Mucosa of stomach (tissue), 1 donor: ENCODE data around the gene ARHGAP44.

Experiments
- H3K27me3 ChIP-seq: one replicate; pipeline ENCODE4 v1.7.0; 2013; ENCODE audit warnings: mild to moderate bottlenecking, low read length; ENCODE audit not compliant: control insufficient read depth, insufficient read depth
- H3K36me3 ChIP-seq: one replicate; pipeline ENCODE4 v1.7.0; 2013; ENCODE audit warnings: low read length; ENCODE audit not compliant: control insufficient read depth, insufficient read depth
- H3K4me1 ChIP-seq: one replicate; pipeline ENCODE4 v1.7.0; 2013; ENCODE audit warnings: mild to moderate bottlenecking, low read length; ENCODE audit not compliant: control insufficient read depth, insufficient read depth
- H3K4me3 ChIP-seq: one replicate; pipeline ENCODE4 v1.7.0; 2013; ENCODE audit warnings: low read length
- H3K9ac ChIP-seq: one replicate; pipeline ENCODE4 v1.7.0; 2013; ENCODE audit warnings: mild to moderate bottlenecking, low read length, moderate library complexity
- H3K9me3 ChIP-seq: one replicate; pipeline ENCODE4 v1.7.0; 2013; ENCODE audit warnings: mild to moderate bottlenecking, low read length, moderate library complexity; ENCODE audit not compliant: control insufficient read depth
- donor health status: Pancreatic carcinoma.

The ARHGAP44 gene

GRCh38 chr17:12773153-12773552, 16.1 kb upstream of the ARHGAP44 start:
- no peaks in the 10 kb centered on the region for H3K9me3 ChIP-seq
- no peaks in the 10 kb centered on the region for H3K27me3 ChIP-seq
- H3K36me3 ChIP-seq, result no peaks in the 10 kb centered on the region
- H3K4me1 ChIP-seq, result no peaks in the 10 kb centered on the region
- H3K4me3 ChIP-seq, result no peak overlapping the region
- no peak overlapping the region for H3K9ac ChIP-seq

- Histone ChIP-seq H3K4me1 (peaks cover 11% of the 10 kb centered on the region), H3K4me3 (no peak overlapping the region), H3K9me3 (no peaks in the 10 kb centered on the region), H3K36me3 (no peaks in the 10 kb centered on the region), H3K27me3 (no peaks in the 10 kb centered on the region), H3K9ac (no peak overlapping the region)
These were observed 220 bp upstream of the ARHGAP44 start for GRCh38 chr17:12789075-12789480.

GRCh38 chr17:12790249-12791106, 1.2 kb downstream of the ARHGAP44 start:
- peaks cover 11% of the 10 kb centered on the region for H3K4me1 ChIP-seq
- no peaks in the 10 kb centered on the region for H3K36me3 ChIP-seq
- H3K4me3 ChIP-seq, result peak overlapping the region; percentile 45
- peak overlapping the region; percentile 63 for H3K9ac ChIP-seq
- H3K27me3 ChIP-seq, result no peaks in the 10 kb centered on the region
- no peaks in the 10 kb centered on the region for H3K9me3 ChIP-seq

DNA sequence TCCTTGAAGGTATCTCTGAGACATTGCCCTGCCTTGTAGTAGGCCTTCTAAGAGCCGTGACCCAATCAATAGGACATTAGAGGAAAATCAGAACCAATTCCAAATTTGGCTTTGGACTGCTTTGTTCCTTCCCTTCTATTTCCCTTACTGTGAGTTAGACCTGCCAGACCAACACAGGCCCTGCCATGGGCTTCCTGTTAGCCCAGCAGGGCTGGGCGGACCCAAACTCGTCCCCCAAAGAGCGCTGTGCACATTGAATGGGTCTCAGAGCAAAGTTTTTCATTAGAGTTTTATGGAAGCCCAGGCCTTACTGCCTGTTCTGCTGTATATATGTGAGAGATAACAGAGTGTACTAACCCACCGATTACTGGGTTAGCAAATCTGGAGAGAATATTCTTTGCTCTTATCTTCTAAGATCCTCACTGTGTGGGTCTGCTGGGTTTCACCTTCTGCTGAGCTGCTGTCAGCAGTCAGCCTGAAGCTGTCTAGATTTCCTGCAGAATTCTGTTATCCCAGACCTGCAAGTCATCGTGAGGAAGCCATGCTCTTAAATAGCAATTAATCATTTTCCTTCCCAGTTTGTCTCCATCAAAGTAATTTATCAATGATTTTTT, 5.7 kb downstream of the ARHGAP44 start:
- no peak overlapping the region for H3K9ac ChIP-seq
- H3K4me3 ChIP-seq, result no peak overlapping the region
- H3K36me3 ChIP-seq, result no peaks in the 10 kb centered on the region
- no peaks in the 10 kb centered on the region for H3K27me3 ChIP-seq
- H3K9me3 ChIP-seq, result no peaks in the 10 kb centered on the region
- peaks cover 11% of the 10 kb centered on the region for H3K4me1 ChIP-seq

GRCh38 chr17:12800855-12801365, 11.6 kb downstream of the ARHGAP44 start:
- H3K4me3 ChIP-seq, result no peak overlapping the region
- no peaks in the 10 kb centered on the region for H3K27me3 ChIP-seq
- no peaks in the 10 kb centered on the region for H3K4me1 ChIP-seq
- no peaks in the 10 kb centered on the region for H3K9me3 ChIP-seq
- no peaks in the 10 kb centered on the region for H3K36me3 ChIP-seq
- H3K9ac ChIP-seq, result no peak overlapping the region

GRCh38 chr17:12806630-12807029, 17.3 kb downstream of the ARHGAP44 start:
- Histone ChIP-seq H3K9ac (no peak overlapping the region), H3K9me3 (no peaks in the 10 kb centered on the region), H3K27me3 (no peaks in the 10 kb centered on the region), H3K36me3 (no peaks in the 10 kb centered on the region), H3K4me3 (no peak overlapping the region), H3K4me1 (no peaks in the 10 kb centered on the region)

DNA sequence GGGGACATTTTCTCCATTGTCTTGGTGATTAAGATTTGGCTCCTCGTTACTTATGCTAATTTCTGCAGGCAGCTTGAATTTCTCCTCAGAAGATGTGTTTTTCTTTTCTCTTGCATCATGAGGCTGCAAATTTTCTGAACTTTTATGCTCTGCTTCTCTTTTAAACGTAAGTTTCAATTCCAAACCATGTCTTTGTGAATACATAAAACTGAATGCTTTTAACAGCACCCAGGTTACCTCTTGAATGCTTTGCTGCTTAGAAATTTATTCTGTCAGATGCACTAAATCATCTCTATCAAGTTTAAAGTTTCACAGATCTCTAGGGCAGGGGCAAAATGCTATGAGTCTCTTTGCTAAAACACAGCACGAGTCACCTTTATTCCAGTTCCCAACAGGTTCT, 19.4 kb downstream of the ARHGAP44 start:
- Histone ChIP-seq H3K27me3 (no peaks in the 10 kb centered on the region), H3K36me3 (no peaks in the 10 kb centered on the region), H3K9me3 (no peaks in the 10 kb centered on the region), H3K4me3 (no peak overlapping the region), H3K4me1 (no peaks in the 10 kb centered on the region), H3K9ac (no peak overlapping the region)

DNA sequence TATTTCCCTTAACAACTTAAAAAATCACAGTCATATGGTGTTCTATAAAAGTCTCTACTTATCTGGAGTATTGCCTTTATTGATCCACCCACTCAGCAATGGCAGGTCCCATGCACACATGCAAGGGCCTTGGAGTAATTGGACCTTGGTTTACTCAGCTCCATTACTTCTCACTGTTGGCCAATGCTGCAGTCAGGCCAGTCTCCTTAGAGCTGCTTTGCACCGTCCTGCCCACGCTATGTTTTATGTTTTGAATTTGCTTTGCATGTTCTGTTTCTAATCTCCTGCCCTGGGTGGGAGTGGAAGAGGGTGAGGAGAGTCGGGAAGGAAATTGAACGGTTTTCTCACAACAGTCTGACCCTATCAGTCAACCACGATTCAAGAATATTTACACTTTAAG, 23.6 kb downstream of the ARHGAP44 start:
- no peaks in the 10 kb centered on the region for H3K9me3 ChIP-seq
- H3K4me1 ChIP-seq, result no peaks in the 10 kb centered on the region
- no peak overlapping the region for H3K4me3 ChIP-seq
- no peak overlapping the region for H3K9ac ChIP-seq
- no peaks in the 10 kb centered on the region for H3K36me3 ChIP-seq
- H3K27me3 ChIP-seq, result no peaks in the 10 kb centered on the region

DNA sequence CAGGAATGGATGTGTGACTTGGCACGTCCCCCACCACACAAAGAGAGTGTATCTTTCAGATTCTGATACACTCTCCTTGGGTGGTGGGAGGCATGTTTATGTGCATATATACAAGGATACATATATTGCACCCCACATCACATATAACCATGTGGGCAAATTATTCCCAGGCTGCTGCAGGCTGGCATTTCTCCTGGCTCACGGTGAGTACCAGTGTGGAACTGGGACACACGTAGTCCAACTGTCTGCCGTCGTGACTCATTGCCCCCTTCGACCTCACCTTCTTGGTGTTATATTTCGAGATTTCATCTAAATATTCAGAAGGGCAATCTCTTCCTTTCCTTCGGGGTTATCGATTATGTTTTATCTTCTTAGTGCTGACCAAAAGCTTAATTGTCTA, 24.4 kb downstream of the ARHGAP44 start:
- H3K9ac ChIP-seq, result no peak overlapping the region
- no peaks in the 10 kb centered on the region for H3K27me3 ChIP-seq
- H3K9me3 ChIP-seq, result no peaks in the 10 kb centered on the region
- H3K4me1 ChIP-seq, result no peaks in the 10 kb centered on the region
- H3K36me3 ChIP-seq, result no peaks in the 10 kb centered on the region
- no peak overlapping the region for H3K4me3 ChIP-seq

GRCh38 chr17:12814718-12815117, 25.4 kb downstream of the ARHGAP44 start:
- Histone ChIP-seq H3K27me3 (no peaks in the 10 kb centered on the region), H3K36me3 (no peaks in the 10 kb centered on the region), H3K4me3 (no peak overlapping the region)

GRCh38 chr17:12815642-12816141, 26.4 kb downstream of the ARHGAP44 start:
- no peaks in the 10 kb centered on the region for H3K27me3 ChIP-seq
- no peak overlapping the region for H3K9ac ChIP-seq
- H3K36me3 ChIP-seq, result no peaks in the 10 kb centered on the region
- H3K4me1 ChIP-seq, result no peaks in the 10 kb centered on the region
- H3K4me3 ChIP-seq, result no peak overlapping the region
- no peaks in the 10 kb centered on the region for H3K9me3 ChIP-seq

More at GRCh38 chr17:12814718-12815117, 25.4 kb downstream of the ARHGAP44 start:
- Histone ChIP-seq H3K9ac (no peak overlapping the region), H3K9me3 (no peaks in the 10 kb centered on the region), H3K4me1 (no peaks in the 10 kb centered on the region)

GRCh38 chr17:12821376-12821940, 32.2 kb downstream of the ARHGAP44 start:
- H3K4me3 ChIP-seq, result no peak overlapping the region
- no peak overlapping the region for H3K9ac ChIP-seq

More at GRCh38 chr17:12821376-12821940, 32.2 kb downstream of the ARHGAP44 start:
- Histone ChIP-seq H3K27me3 (no peaks in the 10 kb centered on the region), H3K9me3 (no peaks in the 10 kb centered on the region), H3K4me1 (peaks cover 6% of the 10 kb centered on the region), H3K36me3 (no peaks in the 10 kb centered on the region)
